Testis (tissue), 2 donors: ENCODE measurements around the gene PRPH2.

Experiments used
- POLR2A ChIP-seq: fragments of 450-650 bp; IDR thresholded peaks from one replicate; pipeline ENCODE4 v1.6.1; 2017; ENCODE audit warnings: antibody characterized with exemption, mild to moderate bottlenecking, moderate library complexity
- TF ChIP-seq, protein P1 (sequence below), 3 experiments: fragments of 450-650 bp in 2 of 3; fragments of 200-600 bp in 1 of 3; sonication (generic) in 1 of 3; IDR thresholded peaks; one replicate each; pipeline ENCODE4 v1.5.1; 2016 to 2019; ENCODE audit warnings: antibody characterized with exemption in 3 of 3, mild to moderate bottlenecking in 2 of 3, moderate library complexity in 1 of 3

DNA sequence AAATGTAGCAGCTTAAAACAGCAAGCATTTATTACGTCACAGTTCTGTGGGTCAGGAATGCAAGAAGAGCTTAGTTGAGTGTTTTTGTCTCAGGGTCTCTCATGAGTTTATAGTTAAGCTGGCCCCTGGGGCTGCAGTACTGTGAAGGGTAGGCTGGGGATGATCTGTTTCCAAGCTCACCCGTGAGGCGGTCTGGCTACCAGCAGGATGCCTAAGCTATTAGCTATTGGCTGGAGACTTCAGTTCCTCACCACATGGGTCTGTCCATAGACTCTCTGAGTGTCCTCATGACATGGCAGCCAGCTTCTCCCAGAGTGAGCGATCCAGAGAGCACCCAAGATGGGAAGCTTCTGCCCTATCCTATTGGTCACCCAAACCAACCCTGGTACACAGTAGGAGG, 46.7 kb upstream of the PRPH2 start:
- TF ChIP-seq, protein P1, sequence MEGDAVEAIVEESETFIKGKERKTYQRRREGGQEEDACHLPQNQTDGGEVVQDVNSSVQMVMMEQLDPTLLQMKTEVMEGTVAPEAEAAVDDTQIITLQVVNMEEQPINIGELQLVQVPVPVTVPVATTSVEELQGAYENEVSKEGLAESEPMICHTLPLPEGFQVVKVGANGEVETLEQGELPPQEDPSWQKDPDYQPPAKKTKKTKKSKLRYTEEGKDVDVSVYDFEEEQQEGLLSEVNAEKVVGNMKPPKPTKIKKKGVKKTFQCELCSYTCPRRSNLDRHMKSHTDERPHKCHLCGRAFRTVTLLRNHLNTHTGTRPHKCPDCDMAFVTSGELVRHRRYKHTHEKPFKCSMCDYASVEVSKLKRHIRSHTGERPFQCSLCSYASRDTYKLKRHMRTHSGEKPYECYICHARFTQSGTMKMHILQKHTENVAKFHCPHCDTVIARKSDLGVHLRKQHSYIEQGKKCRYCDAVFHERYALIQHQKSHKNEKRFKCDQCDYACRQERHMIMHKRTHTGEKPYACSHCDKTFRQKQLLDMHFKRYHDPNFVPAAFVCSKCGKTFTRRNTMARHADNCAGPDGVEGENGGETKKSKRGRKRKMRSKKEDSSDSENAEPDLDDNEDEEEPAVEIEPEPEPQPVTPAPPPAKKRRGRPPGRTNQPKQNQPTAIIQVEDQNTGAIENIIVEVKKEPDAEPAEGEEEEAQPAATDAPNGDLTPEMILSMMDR (IDR thresholded peaks at IDR 0.05) = no peak
- no peak for TF ChIP-seq POLR2A
